ENCODE measurements around the gene NAA20.
A peak's percentile ranks its signal among the peaks of the same experiment; 100 is the strongest.

The NAA20 gene

GRCh38 chr20:19991308-19991707, 25.9 kb upstream of the NAA20 start:
- Histone ChIP-seq H3K27me3 (ENCODE audit: control insufficient read depth in 1 of 2, insufficient read depth in 2 of 2, low read length in 2 of 2) (no peaks in the 10 kb centered on the region), H3K9me3 (ENCODE audit: control insufficient read depth in 2 of 2, low read length in 2 of 2) (no peaks in the 10 kb centered on the region), H3K36me3 (ENCODE audit: control insufficient read depth in 2 of 2, insufficient read depth in 2 of 2, low read length in 2 of 2) (peaks cover 5 to 7% of the 10 kb centered on the region in 2 donors), H3K9ac (ENCODE audit: low read length in 2 of 2) (no peak overlapping the region), H3K4me1 (ENCODE audit: control insufficient read depth, insufficient read depth, low read length) (peaks cover 40% of the 10 kb centered on the region), H3K27ac (ENCODE audit: low read length) (no peak overlapping the region), H3K4me3 (ENCODE audit: low read length in 2 of 2) (no peak overlapping the region)

DNA sequence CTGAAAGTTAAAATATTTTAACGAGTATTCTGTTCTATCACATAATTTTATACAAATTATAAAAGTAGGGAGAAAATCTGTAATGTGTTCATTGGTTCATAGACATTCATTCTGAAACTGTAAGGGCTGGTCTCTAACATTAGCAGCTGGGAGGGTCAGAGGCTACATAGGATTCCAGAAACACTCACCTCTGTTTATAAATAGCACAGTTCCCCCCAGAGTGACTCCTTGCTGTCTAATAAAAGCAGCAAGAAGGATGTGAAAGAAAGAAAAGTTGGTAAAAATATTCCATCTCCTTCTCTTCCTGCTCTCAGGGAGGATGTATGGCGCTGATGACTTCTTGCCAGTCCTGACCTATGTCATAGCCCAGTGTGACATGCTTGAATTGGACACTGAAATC, 25.3 kb upstream of the NAA20 start:
- Histone ChIP-seq H3K4me3 (ENCODE audit: low read length in 2 of 2) (no peak overlapping the region), H3K27me3 (ENCODE audit: control insufficient read depth in 1 of 2, insufficient read depth in 2 of 2, low read length in 2 of 2) (no peaks in the 10 kb centered on the region), H3K36me3 (ENCODE audit: control insufficient read depth in 2 of 2, insufficient read depth in 2 of 2, low read length in 2 of 2) (peaks cover 9 to 12% of the 10 kb centered on the region in 2 donors), H3K4me1 (ENCODE audit: control insufficient read depth, insufficient read depth, low read length) (peaks cover 39% of the 10 kb centered on the region), H3K9me3 (ENCODE audit: control insufficient read depth in 2 of 2, low read length in 2 of 2) (no peaks in the 10 kb centered on the region), H3K27ac (ENCODE audit: low read length) (no peak overlapping the region), H3K9ac (ENCODE audit: low read length in 2 of 2) (no peak overlapping the region)

GRCh38 chr20:19992996-19993908, 23.9 kb upstream of the NAA20 start:
- Histone ChIP-seq H3K4me3 (ENCODE audit: low read length in 2 of 2) (peak overlapping the region; percentile 26 to 64), H3K9ac (ENCODE audit: low read length in 2 of 2) (peak overlapping the region; percentile 57 to 58), H3K9me3 (ENCODE audit: control insufficient read depth in 2 of 2, low read length in 2 of 2) (no peaks in the 10 kb centered on the region), H3K27me3 (ENCODE audit: control insufficient read depth in 1 of 2, insufficient read depth in 2 of 2, low read length in 2 of 2) (no peaks in the 10 kb centered on the region), H3K27ac (ENCODE audit: low read length) (peak overlapping the region; percentile 77), H3K4me1 (ENCODE audit: control insufficient read depth, insufficient read depth, low read length) (peaks cover 44% of the 10 kb centered on the region), H3K36me3 (ENCODE audit: control insufficient read depth in 2 of 2, insufficient read depth in 2 of 2, low read length in 2 of 2) (peaks cover 15 to 19% of the 10 kb centered on the region in 2 donors)

DNA sequence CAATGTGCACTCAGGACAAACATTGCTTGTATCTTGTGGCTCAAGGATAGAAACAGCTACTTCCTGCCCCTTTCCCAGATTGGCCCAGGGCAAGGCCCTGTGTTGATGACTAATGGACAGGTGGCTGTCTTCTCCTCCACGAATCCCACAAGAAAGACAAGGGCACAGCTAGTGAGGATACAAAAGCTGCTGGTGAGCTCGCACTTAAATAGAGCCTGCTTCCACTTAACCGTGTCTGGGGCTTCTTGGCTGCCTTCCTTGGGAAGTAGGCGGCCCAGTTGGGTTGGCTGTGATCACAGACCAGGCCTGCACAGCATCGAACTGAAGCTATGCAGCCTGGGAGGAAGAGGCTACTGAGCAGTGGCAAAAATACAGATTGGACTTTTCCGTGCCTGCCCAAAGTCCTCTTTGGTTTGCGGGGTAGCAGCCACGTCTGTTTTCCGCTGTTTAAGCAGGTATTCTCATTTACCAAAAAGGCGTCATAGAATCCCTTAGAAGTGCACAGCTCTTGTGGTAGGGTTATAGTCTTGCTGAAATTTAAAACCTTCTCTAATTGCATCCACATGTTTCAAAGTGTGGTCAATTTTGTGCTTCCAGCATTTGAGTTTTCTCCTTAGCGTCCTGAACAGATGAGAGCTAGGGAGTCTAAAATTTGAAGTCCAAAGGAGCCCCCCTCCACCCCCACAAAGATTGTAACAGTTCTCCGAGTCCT, 23.0 kb upstream of the NAA20 start:
- no peaks in the 10 kb centered on the region for H3K27me3 ChIP-seq (ENCODE audit: control insufficient read depth in 1 of 2, insufficient read depth in 2 of 2, low read length in 2 of 2)
- H3K9ac ChIP-seq (ENCODE audit: low read length in 2 of 2), result peak overlapping the region; percentile 57 to 58
- no peaks in the 10 kb centered on the region for H3K9me3 ChIP-seq (ENCODE audit: control insufficient read depth in 2 of 2, low read length in 2 of 2)
- peak overlapping the region; percentile 26 to 64 for H3K4me3 ChIP-seq (ENCODE audit: low read length in 2 of 2)
- peaks cover 23 to 27% of the 10 kb centered on the region in 2 donors for H3K36me3 ChIP-seq (ENCODE audit: control insufficient read depth in 2 of 2, insufficient read depth in 2 of 2, low read length in 2 of 2)
- H3K27ac ChIP-seq (ENCODE audit: low read length), result peak overlapping the region; percentile 77
- H3K4me1 ChIP-seq (ENCODE audit: control insufficient read depth, insufficient read depth, low read length), result peaks cover 45% of the 10 kb centered on the region

- H3K4me1 ChIP-seq (ENCODE audit: control insufficient read depth, insufficient read depth, low read length), result peaks cover 56% of the 10 kb centered on the region
Measured at GRCh38 chr20:19995220-19995863, 21.8 kb upstream of the NAA20 start.

DNA sequence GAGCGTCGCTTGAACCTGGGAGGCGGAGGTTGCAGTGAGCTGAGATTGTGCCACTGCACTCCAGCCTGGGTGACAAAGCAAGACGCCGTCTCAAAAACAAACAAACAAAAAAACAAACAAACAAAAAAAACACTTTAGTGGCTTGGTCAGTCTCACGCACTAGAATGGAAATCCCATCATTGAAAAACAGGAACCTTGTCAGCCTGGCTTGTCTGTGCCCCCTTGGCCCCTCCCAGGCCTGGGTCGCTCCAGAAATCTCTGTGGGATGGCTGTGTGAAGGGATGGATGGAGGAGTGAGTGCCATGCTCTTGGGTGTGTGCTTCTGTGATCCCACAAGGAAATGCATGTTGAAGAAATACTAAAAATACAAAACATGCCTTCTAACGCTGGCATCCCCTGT, 20.9 kb upstream of the NAA20 start:
- no peak overlapping the region for H3K9ac ChIP-seq (ENCODE audit: low read length in 2 of 2)
- peaks cover 29 to 39% of the 10 kb centered on the region in 2 donors for H3K36me3 ChIP-seq (ENCODE audit: control insufficient read depth in 2 of 2, insufficient read depth in 2 of 2, low read length in 2 of 2)
- no peak overlapping the region for H3K4me3 ChIP-seq (ENCODE audit: low read length in 2 of 2)
- peaks cover 59% of the 10 kb centered on the region for H3K4me1 ChIP-seq (ENCODE audit: control insufficient read depth, insufficient read depth, low read length)
- H3K27me3 ChIP-seq (ENCODE audit: control insufficient read depth in 1 of 2, insufficient read depth in 2 of 2, low read length in 2 of 2), result no peaks in the 10 kb centered on the region
- no peak overlapping the region for H3K27ac ChIP-seq (ENCODE audit: low read length)
- no peaks in the 10 kb centered on the region for H3K9me3 ChIP-seq (ENCODE audit: control insufficient read depth in 2 of 2, low read length in 2 of 2)

More at GRCh38 chr20:19995220-19995863, 21.8 kb upstream of the NAA20 start:
- no peak overlapping the region for H3K4me3 ChIP-seq (ENCODE audit: low read length in 2 of 2)
- no peaks in the 10 kb centered on the region for H3K27me3 ChIP-seq (ENCODE audit: control insufficient read depth in 1 of 2, insufficient read depth in 2 of 2, low read length in 2 of 2)
- H3K27ac ChIP-seq (ENCODE audit: low read length), result peak overlapping the region; percentile 77
- H3K9me3 ChIP-seq (ENCODE audit: control insufficient read depth in 2 of 2, low read length in 2 of 2), result no peaks in the 10 kb centered on the region
- no peak overlapping the region for H3K9ac ChIP-seq (ENCODE audit: low read length in 2 of 2)
- peaks cover 27 to 33% of the 10 kb centered on the region in 2 donors for H3K36me3 ChIP-seq (ENCODE audit: control insufficient read depth in 2 of 2, insufficient read depth in 2 of 2, low read length in 2 of 2)

DNA sequence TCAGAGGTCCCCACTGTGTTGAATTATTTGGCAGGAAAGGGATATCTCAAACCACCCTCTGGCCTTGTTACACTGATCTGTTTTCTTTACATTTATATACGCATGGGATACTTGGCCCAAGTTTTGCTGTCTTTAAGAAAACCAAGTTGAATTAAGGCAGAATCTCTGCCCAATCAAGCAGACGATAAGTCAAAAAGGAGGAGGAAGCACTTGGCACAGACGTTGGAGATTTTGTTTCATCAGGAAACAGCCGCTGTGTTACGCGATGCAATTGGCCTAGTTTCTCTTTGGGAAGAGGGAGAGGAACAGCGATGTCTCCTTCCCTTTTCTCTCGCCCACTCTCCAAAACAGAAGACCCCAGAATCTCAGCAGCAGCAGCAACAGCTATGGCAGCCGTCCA, 20.2 kb upstream of the NAA20 start:
- H3K4me3 ChIP-seq (ENCODE audit: low read length in 2 of 2), result no peak overlapping the region
- no peak overlapping the region for H3K9ac ChIP-seq (ENCODE audit: low read length in 2 of 2)
- H3K27ac ChIP-seq (ENCODE audit: low read length), result no peak overlapping the region
- H3K27me3 ChIP-seq (ENCODE audit: control insufficient read depth in 1 of 2, insufficient read depth in 2 of 2, low read length in 2 of 2), result no peaks in the 10 kb centered on the region
- peaks cover 56% of the 10 kb centered on the region for H3K4me1 ChIP-seq (ENCODE audit: control insufficient read depth, insufficient read depth, low read length)
- H3K36me3 ChIP-seq (ENCODE audit: control insufficient read depth in 2 of 2, insufficient read depth in 2 of 2, low read length in 2 of 2), result peaks cover 29 to 41% of the 10 kb centered on the region in 2 donors
- H3K9me3 ChIP-seq (ENCODE audit: control insufficient read depth in 2 of 2, low read length in 2 of 2), result no peaks in the 10 kb centered on the region

DNA sequence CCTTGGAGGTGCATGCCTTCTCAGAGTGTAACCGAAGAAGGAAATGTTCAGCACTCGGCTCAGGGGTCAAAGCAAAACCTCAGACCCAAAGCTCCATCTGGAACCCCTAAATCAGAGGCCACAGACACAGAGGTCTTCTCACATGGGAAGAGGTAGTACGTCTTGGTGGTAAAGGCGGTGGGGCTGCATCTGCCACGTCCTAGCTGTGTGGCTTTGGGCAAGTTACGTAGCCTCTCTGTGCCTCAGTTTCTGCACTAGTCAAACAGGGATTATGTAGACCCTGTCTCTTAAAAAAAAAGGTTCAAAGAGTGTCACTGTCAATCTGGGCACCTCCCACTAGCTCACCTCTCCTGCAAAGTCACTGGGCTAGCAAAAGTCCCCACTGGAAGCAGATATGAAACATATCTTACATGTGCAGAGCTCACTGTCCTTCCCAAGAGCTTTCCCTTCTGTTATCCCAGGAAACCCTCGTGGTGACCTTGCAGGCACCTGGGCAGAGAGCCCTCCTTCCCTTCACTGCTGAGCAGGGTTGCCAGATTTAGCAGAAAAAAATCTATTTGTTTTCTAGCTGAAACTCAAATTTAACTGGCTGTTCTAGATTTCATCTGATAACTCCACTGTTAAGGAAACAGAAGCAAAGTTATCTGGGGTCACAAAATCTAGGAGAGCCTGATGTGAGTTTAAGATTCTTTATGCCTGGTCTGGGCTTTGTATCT, 18.0 kb upstream of the NAA20 start:
- Histone ChIP-seq H3K4me1 (ENCODE audit: control insufficient read depth, insufficient read depth, low read length) (peaks cover 51% of the 10 kb centered on the region), H3K4me3 (ENCODE audit: low read length in 2 of 2) (no peak overlapping the region), H3K27ac (ENCODE audit: low read length) (no peak overlapping the region), H3K27me3 (ENCODE audit: control insufficient read depth in 1 of 2, insufficient read depth in 2 of 2, low read length in 2 of 2) (no peaks in the 10 kb centered on the region), H3K9me3 (ENCODE audit: control insufficient read depth in 2 of 2, low read length in 2 of 2) (no peaks in the 10 kb centered on the region), H3K36me3 (ENCODE audit: control insufficient read depth in 2 of 2, insufficient read depth in 2 of 2, low read length in 2 of 2) (peaks cover 32 to 41% of the 10 kb centered on the region in 2 donors), H3K9ac (ENCODE audit: low read length in 2 of 2) (no peak overlapping the region)

GRCh38 chr20:20000211-20000968, 16.8 kb upstream of the NAA20 start:
- Histone ChIP-seq H3K27ac (ENCODE audit: low read length) (no peak overlapping the region), H3K4me1 (ENCODE audit: control insufficient read depth, insufficient read depth, low read length) (peaks cover 39% of the 10 kb centered on the region)

More at GRCh38 chr20:20000211-20000968, 16.8 kb upstream of the NAA20 start:
- H3K4me3 ChIP-seq (ENCODE audit: low read length in 2 of 2), result no peak overlapping the region
- no peak overlapping the region for H3K9ac ChIP-seq (ENCODE audit: low read length in 2 of 2)
- H3K27me3 ChIP-seq (ENCODE audit: control insufficient read depth in 1 of 2, insufficient read depth in 2 of 2, low read length in 2 of 2), result no peaks in the 10 kb centered on the region
- peaks cover 32 to 41% of the 10 kb centered on the region in 2 donors for H3K36me3 ChIP-seq (ENCODE audit: control insufficient read depth in 2 of 2, insufficient read depth in 2 of 2, low read length in 2 of 2)
- no peaks in the 10 kb centered on the region for H3K9me3 ChIP-seq (ENCODE audit: control insufficient read depth in 2 of 2, low read length in 2 of 2)

All from stomach smooth muscle (tissue), 2 donors.